ENCODE data around the gene APBA3.

The APBA3 gene

GRCh38 chr19:3785938-3786824, 24.7 kb upstream of the APBA3 start, which contains the start of gene MATK:
TSS of gene MATK (minus strand) at chr19:3786381. CDS start at chr19:3785135, 1,246 bp downstream.
- FAIRE-seq, result no peak

- no peak for FAIRE-seq
These were observed 24.0 kb upstream of the APBA3 start for GRCh38 chr19:3785451-3785937.

DNA sequence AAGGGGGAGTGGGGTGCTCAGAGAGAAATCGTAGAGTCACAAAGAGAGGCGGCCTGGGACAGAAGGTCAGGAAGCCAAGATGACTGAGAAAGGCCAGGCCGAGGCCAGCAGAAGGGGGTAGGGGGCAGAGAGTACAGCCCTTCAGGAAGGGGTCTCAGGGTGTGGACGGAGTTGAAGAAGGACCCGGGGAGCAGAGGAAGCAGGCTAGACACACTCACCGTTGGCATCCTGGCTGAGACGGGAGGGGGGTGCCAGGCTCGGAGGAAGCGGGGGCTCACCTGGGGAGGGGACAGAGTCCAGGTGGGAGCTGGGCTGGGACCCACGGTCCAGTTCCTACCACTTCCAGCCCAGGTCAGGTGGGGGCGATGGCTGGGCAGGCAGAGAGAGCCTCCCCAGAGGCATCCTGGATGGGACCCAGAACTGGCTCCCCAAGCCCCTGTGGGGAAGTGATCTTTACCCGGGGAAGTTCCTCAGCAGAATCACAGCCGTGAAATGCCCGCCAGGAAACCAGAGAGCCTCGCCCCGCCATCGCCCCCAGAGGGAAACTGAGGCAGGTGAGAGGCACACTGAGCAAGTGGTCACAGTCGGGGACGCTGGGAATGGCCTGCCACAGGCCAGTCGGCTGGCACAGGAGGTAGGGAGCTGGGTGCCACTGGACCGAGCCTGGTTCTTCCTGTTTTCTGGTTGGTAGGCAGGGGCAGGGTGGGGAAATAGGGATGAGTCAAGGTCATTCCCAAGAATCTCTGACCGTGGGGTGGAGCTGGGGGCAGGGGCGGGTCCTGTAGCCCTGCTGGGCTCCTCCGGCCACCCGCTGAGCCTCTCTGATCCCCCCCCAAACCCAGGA, 23.3 kb upstream of the APBA3 start:
- no peak for FAIRE-seq

DNA sequence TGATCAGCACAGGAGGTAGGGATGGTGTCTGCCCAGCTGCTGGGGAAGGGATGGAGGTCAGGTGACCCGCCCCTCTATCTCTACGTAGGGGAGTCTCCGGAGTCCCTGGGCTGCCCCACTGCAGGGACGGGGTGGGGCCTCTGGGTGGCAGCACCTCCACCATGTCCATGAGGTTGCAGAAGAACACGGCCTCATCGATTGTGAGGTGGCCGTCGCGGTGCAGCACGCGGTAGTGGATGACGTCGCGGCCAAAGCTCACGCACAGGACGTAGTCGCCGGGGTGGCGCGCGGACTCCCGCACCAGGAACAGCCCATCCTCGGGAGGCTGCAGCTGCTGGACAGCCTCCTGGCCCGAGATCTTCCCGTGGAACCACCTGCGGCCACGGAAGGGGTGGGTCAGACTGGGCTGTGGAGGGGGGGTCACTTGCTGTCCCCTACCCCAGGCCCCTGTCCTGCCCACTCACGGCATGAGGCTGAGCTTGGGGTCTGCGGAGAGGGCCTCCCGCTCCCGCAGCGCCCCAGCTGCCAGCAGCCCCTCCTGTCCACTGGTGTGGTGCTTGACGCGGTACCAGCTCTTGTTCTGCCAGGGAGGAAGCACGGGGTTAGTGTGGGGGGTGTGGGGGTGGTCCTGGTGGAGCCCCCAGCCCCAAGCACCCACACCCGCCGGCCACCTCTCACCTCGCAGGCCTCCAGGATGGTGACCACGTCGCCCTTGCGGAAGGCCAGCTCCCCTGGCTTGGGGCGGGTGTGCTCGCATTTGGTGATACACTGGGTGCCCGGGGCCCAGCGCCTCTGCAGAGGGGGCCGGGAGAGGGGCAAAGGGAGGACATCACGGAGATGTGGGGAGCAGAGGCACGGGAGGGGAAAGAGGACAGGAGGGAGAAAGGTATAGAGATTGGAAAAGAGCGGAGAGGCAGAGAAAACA, 22.4 kb upstream of the APBA3 start:
- FAIRE-seq, result no peak

GRCh38 chr19:3782903-3783302, 21.4 kb upstream of the APBA3 start:
- no peak for FAIRE-seq

GRCh38 chr19:3782330-3782729, 20.8 kb upstream of the APBA3 start:
- no peak for FAIRE-seq

- no peak for FAIRE-seq
These were observed 20.1 kb upstream of the APBA3 start for GRCh38 chr19:3781603-3782002.

GRCh38 chr19:3780786-3781304, 19.4 kb upstream of the APBA3 start:
- FAIRE-seq, result no peak

GRCh38 chr19:3778899-3779723, 17.6 kb upstream of the APBA3 start:
- FAIRE-seq, result no peak

DNA sequence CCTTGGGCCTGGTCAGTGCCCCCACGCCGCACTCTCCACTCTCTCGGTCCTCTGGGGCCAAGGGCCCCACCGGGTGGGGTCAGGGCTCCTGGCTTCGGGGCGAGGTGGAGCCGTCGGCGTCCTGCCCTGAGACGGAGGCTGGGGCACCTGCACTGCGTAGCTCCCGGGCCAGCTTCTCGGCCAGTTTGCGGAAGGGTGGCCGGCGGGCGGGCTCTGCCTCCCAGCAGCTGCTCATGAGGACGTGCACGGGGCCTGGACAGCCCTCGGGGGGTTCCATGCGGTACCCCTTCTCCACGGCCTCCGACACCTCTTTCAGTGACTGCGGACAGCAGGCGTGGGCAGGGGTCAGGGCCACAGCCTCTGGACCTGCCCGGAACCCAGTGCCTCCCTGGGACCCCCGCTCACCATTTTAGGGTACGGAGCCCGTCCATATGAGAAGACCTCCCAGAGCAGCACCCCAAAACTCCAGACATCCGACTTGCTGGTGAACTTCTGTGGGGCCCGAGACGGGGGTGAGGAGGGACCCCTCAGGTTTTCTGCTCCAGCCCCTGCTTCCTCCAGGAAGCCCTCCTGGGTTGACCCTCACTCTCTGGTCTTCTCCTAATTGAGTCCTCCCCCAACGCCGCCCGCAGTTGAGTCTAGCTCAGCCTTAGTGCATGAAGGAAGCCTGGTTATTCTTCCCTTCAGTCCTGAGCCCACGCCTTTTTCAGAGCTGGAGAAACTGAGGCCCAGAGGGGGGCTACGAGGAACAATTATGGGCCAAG, 16.8 kb upstream of the APBA3 start:
- FAIRE-seq, result no peak

DNA sequence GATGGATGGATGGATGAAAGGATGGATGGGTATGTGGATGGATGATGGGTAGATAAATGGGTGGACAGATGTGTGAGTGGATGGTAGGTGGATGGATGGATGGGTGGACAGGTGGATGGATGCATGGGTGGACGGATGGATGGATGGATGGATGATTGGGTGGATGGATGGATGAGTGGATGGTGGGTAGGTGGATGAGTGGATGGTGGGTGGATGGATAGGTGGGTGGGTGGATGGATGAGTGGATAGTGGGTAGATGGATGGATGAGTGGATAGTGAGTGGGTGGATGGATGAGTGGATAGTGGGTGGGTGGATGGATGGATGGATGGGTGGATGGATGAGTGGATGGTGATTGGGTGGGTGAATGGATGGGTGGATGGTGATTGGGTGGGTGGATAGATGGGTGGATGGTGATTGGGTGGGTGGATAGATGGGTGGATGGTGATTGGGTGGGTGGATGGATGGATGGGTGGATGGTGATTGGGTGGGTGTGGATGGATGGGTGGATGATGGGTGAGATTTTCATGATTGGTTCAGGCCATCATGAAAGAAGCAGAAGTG, 15.1 kb upstream of the APBA3 start:
- no peak for FAIRE-seq

DNA sequence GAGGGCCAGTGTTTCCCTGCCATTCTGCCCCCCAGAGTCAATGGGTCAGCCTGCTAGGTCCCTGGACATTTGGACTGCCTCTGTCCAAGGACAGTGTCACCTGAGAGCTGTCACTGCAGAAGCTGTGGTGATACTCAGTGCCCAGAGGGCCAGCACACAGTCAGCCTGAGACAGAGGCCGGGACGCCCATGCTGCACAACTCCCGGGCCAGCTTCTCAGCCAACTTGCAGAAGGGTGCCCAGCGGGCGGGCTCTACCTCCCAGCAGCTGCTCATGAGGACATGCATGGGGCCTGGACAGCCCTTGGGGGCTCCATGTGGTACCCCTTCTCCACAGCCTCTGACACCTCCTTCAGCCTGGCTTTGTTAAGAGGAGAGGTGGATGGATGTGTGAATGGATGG, 14.3 kb upstream of the APBA3 start:
- FAIRE-seq, result no peak

DNA sequence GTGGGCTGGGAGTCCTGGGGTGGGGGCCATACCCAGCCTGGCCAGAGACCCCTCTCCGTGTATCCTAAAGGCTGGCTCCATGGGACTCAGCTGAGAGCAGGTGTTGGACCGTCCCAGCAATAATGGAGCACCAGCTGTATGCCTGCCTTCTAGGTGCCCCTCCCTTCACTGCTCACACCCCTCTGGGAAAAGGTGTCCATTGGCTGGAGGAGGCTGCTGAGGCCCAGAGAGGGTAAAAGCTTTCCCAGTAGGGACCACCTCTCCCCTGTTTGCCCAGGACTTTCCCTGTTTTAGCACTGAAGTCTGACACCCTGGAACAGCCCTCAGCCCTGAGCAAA, 13.9 kb upstream of the APBA3 start:
- no peak for FAIRE-seq

- no peak for FAIRE-seq
These were observed 13.3 kb upstream of the APBA3 start for GRCh38 chr19:3774621-3775373.

DNA sequence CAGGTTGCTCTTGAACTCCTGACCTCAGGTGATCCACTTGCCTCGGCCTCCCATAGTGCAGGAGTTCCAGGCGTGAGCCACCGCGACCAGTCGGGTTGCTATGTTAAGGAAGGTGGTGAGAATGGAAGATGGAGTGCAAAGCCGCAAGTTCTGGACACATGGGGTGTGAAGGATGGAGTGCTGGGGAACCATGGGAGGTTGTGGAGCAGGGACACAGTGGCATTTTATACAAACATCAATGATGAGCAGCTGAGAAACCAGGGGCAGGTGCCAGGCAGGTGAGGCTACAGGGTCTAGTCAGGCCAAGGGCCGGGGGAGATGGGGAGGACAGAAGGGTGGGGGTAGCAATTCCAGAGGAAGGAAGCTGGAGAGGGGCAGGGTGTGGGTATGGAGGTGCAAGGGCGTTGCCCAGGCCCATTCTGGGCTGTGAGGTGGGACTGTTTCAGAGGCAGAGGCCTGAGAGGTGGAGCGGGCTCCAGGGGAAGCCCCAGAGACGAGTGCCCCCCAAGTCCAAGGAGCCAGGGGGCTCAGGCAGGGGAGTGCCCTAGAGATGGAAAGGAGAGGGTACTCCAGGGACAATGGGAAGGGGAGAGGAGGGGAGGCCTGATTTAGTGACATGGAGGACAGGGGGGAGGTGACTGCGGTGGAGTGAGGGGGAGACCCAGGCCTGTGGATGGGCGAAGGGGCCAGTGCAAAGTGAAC, 12.5 kb upstream of the APBA3 start:
- no peak for FAIRE-seq

GRCh38 chr19:3771906-3772455, 10.5 kb upstream of the APBA3 start, which contains the start of gene RAX2:
TSS of gene RAX2 (minus strand) at chr19:3772228. CDS start at chr19:3771742, 486 bp downstream.
- FAIRE-seq, result no peak

DNA sequence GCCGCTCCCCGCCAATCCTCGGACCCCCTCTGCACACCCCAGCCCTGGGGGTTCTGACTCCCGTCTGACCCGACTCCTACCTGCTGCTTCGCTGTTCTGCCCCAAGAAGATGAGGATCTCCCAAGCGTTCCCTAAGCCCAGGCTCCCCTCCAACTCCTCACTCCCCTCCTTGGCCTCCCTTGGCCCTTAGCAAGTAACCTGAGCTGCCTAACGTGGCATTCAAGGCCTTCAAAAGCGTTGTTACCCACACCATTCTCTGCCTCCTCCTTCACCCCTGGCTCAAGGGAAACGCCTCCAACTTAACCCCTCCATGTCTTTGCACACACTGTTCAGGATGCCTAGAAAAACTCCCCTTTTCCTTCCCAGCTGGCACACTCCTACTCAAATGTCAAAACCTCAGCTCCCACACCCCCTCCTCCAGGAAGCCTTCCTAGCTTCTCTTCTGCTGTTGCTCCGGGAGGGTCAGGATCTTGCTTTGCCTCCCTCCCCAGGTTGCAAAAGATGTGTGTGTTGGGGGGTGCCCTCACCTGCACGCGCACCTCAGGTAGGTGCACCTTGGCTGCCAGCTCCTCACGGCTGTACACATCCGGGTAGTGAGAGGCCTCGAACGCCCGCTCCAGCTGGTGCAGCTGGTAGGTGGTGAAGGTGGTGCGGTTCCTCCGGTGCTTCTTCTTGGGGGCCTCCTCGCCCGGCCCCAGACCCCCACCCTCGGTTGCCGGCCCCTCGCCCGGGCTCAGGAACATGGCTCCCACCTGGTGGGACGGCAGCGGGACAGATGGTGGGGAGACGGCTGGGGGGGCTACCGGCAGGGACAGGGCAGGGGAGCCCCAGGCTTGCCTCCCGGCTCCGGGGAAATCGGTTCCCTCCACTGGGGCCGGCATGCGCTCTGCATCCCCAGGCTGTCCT, 9.8 kb upstream of the APBA3 start:
- FAIRE-seq, result no peak

Data from A204.1 (cell line).